Measurements from ENCODE around the gene UVSSA. TPM values are rescaled to one million over a fixed set of nuclear protein-coding genes. Genes with fewer than 3 reads are reported as not detected.

Gene UVSSA
- total RNA-seq, 6 experiments from 2014 or later = 7.7 to 9.0 (median 8.7) TPM

- Mint-ChIP-seq H3K9me3 (no peaks in the 10 kb centered on the region), H3K27me3 (ENCODE audit: insufficient read depth) (peaks cover 3% of the 10 kb centered on the region), H3K36me3 (ENCODE audit: low read depth) (peaks cover 13% of the 10 kb centered on the region), H3K4me3 (no peak overlapping the region), H3K4me1 (ENCODE audit: low read depth) (peaks cover 22% of the 10 kb centered on the region), H3K27ac (no peak overlapping the region)
- DNase-seq = no peak
- TF ChIP-seq CTCF (IDR thresholded peaks at IDR 0.05) = no peak
Measured at GRCh38 chr4:1352567-1352900, 5.5 kb downstream of the UVSSA start.

GRCh38 chr4:1353186-1354055 lies 6.4 kb downstream of the UVSSA start:
- H3K9me3 Mint-ChIP-seq = no peaks in the 10 kb centered on the region
- DNase-seq = no peak
- no peak overlapping the region for H3K4me3 Mint-ChIP-seq
- peaks cover 14% of the 10 kb centered on the region for H3K4me1 Mint-ChIP-seq (ENCODE audit: low read depth)
- H3K27ac Mint-ChIP-seq = no peak overlapping the region
- H3K27me3 Mint-ChIP-seq (ENCODE audit: insufficient read depth) = peaks cover 3% of the 10 kb centered on the region
- peaks cover 12% of the 10 kb centered on the region for H3K36me3 Mint-ChIP-seq (ENCODE audit: low read depth)
- no peak for TF ChIP-seq CTCF (IDR thresholded peaks at IDR 0.05)

GRCh38 chr4:1354136-1354982 lies 7.4 kb downstream of the UVSSA start:
- DNase-seq = no peak
- TF ChIP-seq CTCF (IDR thresholded peaks at IDR 0.05) = no peak
- Mint-ChIP-seq H3K36me3 (ENCODE audit: low read depth) (peaks cover 4% of the 10 kb centered on the region), H3K4me1 (ENCODE audit: low read depth) (peaks cover 5% of the 10 kb centered on the region; the same call in 1 of the 2 replicates), H3K27ac (no peak overlapping the region), H3K9me3 (no peaks in the 10 kb centered on the region), H3K4me3 (no peak overlapping the region), H3K27me3 (ENCODE audit: insufficient read depth) (peaks cover 3% of the 10 kb centered on the region)

DNA sequence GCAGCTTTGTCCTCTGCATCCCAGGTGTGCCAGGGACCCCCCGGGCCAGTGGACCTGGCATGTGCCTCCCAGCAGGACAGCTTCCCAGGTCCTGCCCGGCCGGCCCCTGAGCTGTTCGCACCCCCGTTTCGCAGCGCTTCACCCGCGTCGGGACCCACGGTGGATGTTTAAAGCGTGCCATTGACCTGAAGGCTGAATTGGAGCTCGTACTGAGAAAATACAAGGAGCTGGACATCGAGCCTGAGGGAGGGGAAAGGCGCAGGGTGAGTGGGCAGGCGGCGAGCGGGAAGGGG lies 7.9 kb downstream of the UVSSA start:
- Mint-ChIP-seq H3K9me3 (no peaks in the 10 kb centered on the region), H3K36me3 (ENCODE audit: low read depth) (peaks cover 4% of the 10 kb centered on the region), H3K4me3 (no peak overlapping the region), H3K27me3 (ENCODE audit: insufficient read depth) (peaks cover 3% of the 10 kb centered on the region), H3K4me1 (ENCODE audit: low read depth) (peaks cover 5% of the 10 kb centered on the region; the same call in 1 of the 2 replicates), H3K27ac (no peak overlapping the region)
- no peak for DNase-seq
- no peak for TF ChIP-seq CTCF (IDR thresholded peaks at IDR 0.05)

GRCh38 chr4:1355378-1355777 lies 8.4 kb downstream of the UVSSA start:
- Mint-ChIP-seq H3K9me3 (no peaks in the 10 kb centered on the region), H3K4me3 (no peak overlapping the region), H3K4me1 (ENCODE audit: low read depth) (peaks cover 8% of the 10 kb centered on the region; the same call in 1 of the 2 replicates), H3K36me3 (ENCODE audit: low read depth) (peaks cover 4% of the 10 kb centered on the region), H3K27ac (no peak overlapping the region), H3K27me3 (ENCODE audit: insufficient read depth) (peaks cover 3% of the 10 kb centered on the region)
- TF ChIP-seq CTCF (IDR thresholded peaks at IDR 0.05) = no peak
- DNase-seq = no peak

All from HFFc6 (cell line).